Mucosa of descending colon (tissue), 3 donors: Measurements from ENCODE around the gene PDSS2. TPM values are rescaled to one million over a fixed set of nuclear protein-coding genes. Genes with fewer than 3 reads are reported as not detected.

Source experiments
- ATAC-seq: fragments of 200-7000 bp; cut with Tn5 transposase; one replicate; pipeline ENCODE4 v1.9.1; 2020; ENCODE audit warnings: mild to moderate bottlenecking, moderate library complexity
- DNase-seq, 3 donors: peaks; one replicate each; pipeline ENCODE4 v3.0.0-alpha.2; 2020
- H3K36me3 ChIP-seq: fragments of 200-600 bp; one replicate; pipeline ENCODE4 v1.8.0; 2021; ENCODE audit warnings: low read depth, mild to moderate bottlenecking
- H3K4me1 ChIP-seq: fragments of 200-600 bp; one replicate; pipeline ENCODE4 v1.8.0; 2021; ENCODE audit warnings: low read depth, mild to moderate bottlenecking
- H3K4me3 ChIP-seq: fragments of 200-600 bp; one replicate; pipeline ENCODE4 v1.8.0; 2021; ENCODE audit warnings: mild to moderate bottlenecking
- H3K9me3 ChIP-seq: fragments of 200-600 bp; one replicate; pipeline ENCODE4 v1.8.0; 2021; ENCODE audit warnings: mild to moderate bottlenecking
- CTCF ChIP-seq: fragments of 200-600 bp; IDR thresholded peaks from one replicate; pipeline ENCODE4 v1.8.0; 2022; ENCODE audit warnings: antibody characterized with exemption, mild to moderate bottlenecking
- intact Hi-C, 2 donors: fragments of 100-400 bp; cut with DNase I in 1 of 2; cut with micrococcal nuclease in 1 of 2; formaldehyde crosslinking; loops; one replicate each; pipeline versions ENCODE4 v1.11.0 to v1.11.1; 2022; cut with DNase I, micrococcal nuclease
- total RNA-seq, 3 donors: library from RNA; stranded (reverse); fragmentation: NEBNext Ultra II Directional in 2 of 3; extraction: Animal tissue kit (Norgen Biotek cat#: 25700) in 2 of 3; gene quantifications; one replicate each; pipeline versions ENCODE4 v1.2.1 to v1.2.4, GENCODE V29; 2021 to 2023
- donor health status: DM: no; HTN: no; CAD: no; lungs with moderate emphysema.
- donor health status: DM: no; HTN: no; CAD: no.
- donor health status: DM: no; HTN: yes; CAD: no.

The PDSS2 gene
- total RNA-seq, 3 donors from 2014 or later = 16.2 to 26.3 (median 25.6) TPM

GRCh38 chr6:107460083-107460631 lies 793 bp upstream of the PDSS2 start:
- ATAC-seq (peak; percentile 17), DNase-seq (no peak)
- Histone ChIP-seq H3K9me3 (no peaks in the 10 kb centered on the region), H3K4me1 (peaks cover 5% of the 10 kb centered on the region), H3K36me3 (no peaks in the 10 kb centered on the region), H3K4me3 (peak overlapping the region; percentile 90)
- intact Hi-C loops = no loop called here
- TF ChIP-seq CTCF = no peak

- peak overlapping the region; percentile 90 for H3K4me3 ChIP-seq
- ATAC-seq = peak; percentile 28
- peaks cover 5% of the 10 kb centered on the region for H3K4me1 ChIP-seq
- H3K36me3 ChIP-seq = no peaks in the 10 kb centered on the region
- no peak for TF ChIP-seq CTCF
- intact Hi-C loops = no loop called here
- H3K9me3 ChIP-seq = no peaks in the 10 kb centered on the region
- DNase-seq = peak in 1 of 3 donors; percentile 64
Measured at GRCh38 chr6:107458672-107459282, 587 bp downstream of the PDSS2 start.

GRCh38 chr6:107448776-107449175 lies 10.6 kb downstream of the PDSS2 start:
- Histone ChIP-seq H3K9me3 (peaks cover 20% of the 10 kb centered on the region), H3K36me3 (no peaks in the 10 kb centered on the region), H3K4me3 (no peak overlapping the region), H3K4me1 (no peaks in the 10 kb centered on the region)
- no peak for TF ChIP-seq CTCF
- intact Hi-C loops = no loop called here
- no peak for ATAC-seq
- no peak for DNase-seq

- intact Hi-C loops = no loop called here
- ATAC-seq = no peak
- TF ChIP-seq CTCF = no peak
Measured at GRCh38 chr6:107447663-107448216, 11.6 kb downstream of the PDSS2 start.

GRCh38 chr6:107444277-107444676 lies 15.1 kb downstream of the PDSS2 start:
- peaks cover 20% of the 10 kb centered on the region for H3K9me3 ChIP-seq
- TF ChIP-seq CTCF = no peak
- H3K4me1 ChIP-seq = no peaks in the 10 kb centered on the region
- intact Hi-C loops = no loop called here
- no peak for DNase-seq
- H3K4me3 ChIP-seq = no peak overlapping the region
- no peak for ATAC-seq
- H3K36me3 ChIP-seq = no peaks in the 10 kb centered on the region

More at GRCh38 chr6:107447663-107448216, 11.6 kb downstream of the PDSS2 start:
- no peak for DNase-seq
- H3K9me3 ChIP-seq = peaks cover 20% of the 10 kb centered on the region
- H3K36me3 ChIP-seq = no peaks in the 10 kb centered on the region
- no peaks in the 10 kb centered on the region for H3K4me1 ChIP-seq
- H3K4me3 ChIP-seq = no peak overlapping the region
